ENCODE measurements around the gene CNOT10. TPM values are rescaled to one million over a fixed set of nuclear protein-coding genes. Genes with fewer than 3 reads are reported as not detected.
A peak's percentile ranks its signal among the peaks of the same experiment; 100 is the strongest.
"Not testable (repeated sequence)": the region's sequence is repeated elsewhere in the genome, so short reads cannot be mapped to it uniquely, and the experiment has no call there.

The CNOT10 gene
- total RNA-seq, 2 donors from 2014 or later = 12.5 to 25.3 TPM

- H3K27ac ChIP-seq; H3K9me3 ChIP-seq; H3K4me1 ChIP-seq (ENCODE audit: control insufficient read depth in 1 of 2, low read depth in 2 of 2); H3K4me3 ChIP-seq; DNase-seq (ENCODE audit: low spot score); ATAC-seq (ENCODE audit: insufficient number of reproducible peaks, low FRiP score, low read depth); H3K27me3 ChIP-seq (replicated peaks; ENCODE audit: insufficient read depth); H3K36me3 ChIP-seq: not testable (repeated sequence)
- peak; percentile 63 for TF ChIP-seq CTCF (IDR thresholded peaks at IDR 0.05)
Observed at GRCh38 chr3:32664630-32665075, 20.3 kb upstream of the CNOT10 start.

GRCh38 chr3:32667072-32667582 is 17.9 kb upstream of the CNOT10 start:
- no peak for ATAC-seq (ENCODE audit: insufficient number of reproducible peaks, low FRiP score, low read depth)
- no peaks in the 10 kb centered on the region for H3K27me3 ChIP-seq (replicated peaks; ENCODE audit: insufficient read depth)
- DNase-seq (ENCODE audit: low spot score) = no peak
- no peak overlapping the region for H3K4me3 ChIP-seq
- no peak for TF ChIP-seq CTCF (IDR thresholded peaks at IDR 0.05)
- no peak overlapping the region for H3K27ac ChIP-seq
- no peaks in the 10 kb centered on the region for H3K9me3 ChIP-seq
- no peaks in the 10 kb centered on the region for H3K36me3 ChIP-seq
- no peaks in the 10 kb centered on the region for H3K4me1 ChIP-seq (ENCODE audit: control insufficient read depth in 1 of 2, low read depth in 2 of 2)

- H3K36me3 ChIP-seq; H3K4me1 ChIP-seq (ENCODE audit: control insufficient read depth in 1 of 2, low read depth in 2 of 2); H3K27ac ChIP-seq; H3K9me3 ChIP-seq; DNase-seq (ENCODE audit: low spot score); H3K4me3 ChIP-seq; H3K27me3 ChIP-seq (replicated peaks; ENCODE audit: insufficient read depth); ATAC-seq (ENCODE audit: insufficient number of reproducible peaks, low FRiP score, low read depth): not testable (repeated sequence)
Observed at GRCh38 chr3:32669226-32669625, 15.8 kb upstream of the CNOT10 start.

- H3K4me3 ChIP-seq; H3K27ac ChIP-seq; ATAC-seq (ENCODE audit: insufficient number of reproducible peaks, low FRiP score, low read depth); H3K4me1 ChIP-seq (ENCODE audit: control insufficient read depth in 1 of 2, low read depth in 2 of 2); DNase-seq (ENCODE audit: low spot score); H3K27me3 ChIP-seq (replicated peaks; ENCODE audit: insufficient read depth); H3K36me3 ChIP-seq; H3K9me3 ChIP-seq: not testable (repeated sequence)
Observed at GRCh38 chr3:32673730-32674129, 11.3 kb upstream of the CNOT10 start.

- no peak for ATAC-seq (ENCODE audit: insufficient number of reproducible peaks, low FRiP score, low read depth)
- no peak for DNase-seq (ENCODE audit: low spot score)
- Histone ChIP-seq H3K27ac (no peak overlapping the region), H3K36me3 (no peaks in the 10 kb centered on the region), H3K4me3 (no peak overlapping the region), H3K27me3 (replicated peaks; ENCODE audit: insufficient read depth) (no peaks in the 10 kb centered on the region), H3K4me1 (ENCODE audit: control insufficient read depth in 1 of 2, low read depth in 2 of 2) (no peaks in the 10 kb centered on the region), H3K9me3 (no peaks in the 10 kb centered on the region)
- TF ChIP-seq CTCF (IDR thresholded peaks at IDR 0.05) = no peak
Observed at GRCh38 chr3:32675164-32675563, 9.8 kb upstream of the CNOT10 start.

GRCh38 chr3:32675650-32676049 is 9.3 kb upstream of the CNOT10 start:
- H3K4me1 ChIP-seq (ENCODE audit: control insufficient read depth in 1 of 2, low read depth in 2 of 2) = no peaks in the 10 kb centered on the region
- DNase-seq (ENCODE audit: low spot score) (no peak), ATAC-seq (ENCODE audit: insufficient number of reproducible peaks, low FRiP score, low read depth) (no peak)
- H3K4me3 ChIP-seq = no peak overlapping the region
- H3K27ac ChIP-seq = no peak overlapping the region
- H3K36me3 ChIP-seq = no peaks in the 10 kb centered on the region
- H3K27me3 ChIP-seq (replicated peaks; ENCODE audit: insufficient read depth) = no peaks in the 10 kb centered on the region
- no peaks in the 10 kb centered on the region for H3K9me3 ChIP-seq
- no peak for TF ChIP-seq CTCF (IDR thresholded peaks at IDR 0.05)

Data from thoracic aorta (tissue), 2 donors.